ENCODE measurements around the gene AOPEP. TPM values are rescaled to one million over a fixed set of nuclear protein-coding genes. Genes with fewer than 3 reads are reported as not detected.
A peak's percentile ranks its signal among the peaks of the same experiment; 100 is the strongest.

The AOPEP gene
- total RNA-seq, 1 donor from 2014 or later, result 305 TPM

DNA sequence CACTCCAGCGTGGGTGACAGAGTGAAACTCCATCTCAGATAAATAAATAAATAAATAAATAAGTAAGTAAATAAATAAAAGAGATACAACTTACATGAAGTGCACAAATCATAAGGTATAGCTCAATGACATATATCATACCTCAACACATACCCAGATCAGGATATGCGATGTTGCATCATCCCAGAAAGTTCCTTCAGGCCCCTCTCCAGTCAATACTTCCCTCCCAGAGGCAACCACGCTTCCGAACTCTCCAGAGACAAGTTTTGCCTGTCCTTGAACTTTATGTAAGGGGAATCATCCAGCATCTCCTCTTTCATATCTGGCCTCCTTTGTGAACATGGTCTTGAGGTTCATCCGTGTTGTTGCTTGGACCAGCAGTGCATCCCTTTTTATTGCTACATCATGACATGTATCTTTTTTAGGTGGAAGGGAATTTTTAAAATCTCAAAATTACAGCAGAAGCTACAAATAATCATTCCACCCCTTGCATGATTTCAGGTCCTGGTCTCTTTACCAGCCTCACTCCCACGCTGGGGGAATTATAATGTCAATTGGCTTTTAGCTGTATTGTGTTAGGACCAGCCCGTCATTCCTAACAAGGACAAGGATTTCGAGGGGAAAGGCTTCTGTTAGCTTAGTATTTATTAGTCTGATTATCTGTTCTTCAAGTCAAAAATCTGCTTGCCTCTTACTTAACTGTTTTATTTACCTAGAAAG is 32.9 kb upstream of the AOPEP start:
- Histone ChIP-seq H3K27me3 (no peaks in the 10 kb centered on the region), H3K36me3 (no peaks in the 10 kb centered on the region), H3K4me1 (peaks cover 6% of the 10 kb centered on the region), H3K9me3 (no peaks in the 10 kb centered on the region), H3K4me3 (no peak overlapping the region), H3K27ac (no peak overlapping the region)
- no peak for DNase-seq (ENCODE audit: extremely low spot score in 2 of 2)
- TF ChIP-seq, protein P1, sequence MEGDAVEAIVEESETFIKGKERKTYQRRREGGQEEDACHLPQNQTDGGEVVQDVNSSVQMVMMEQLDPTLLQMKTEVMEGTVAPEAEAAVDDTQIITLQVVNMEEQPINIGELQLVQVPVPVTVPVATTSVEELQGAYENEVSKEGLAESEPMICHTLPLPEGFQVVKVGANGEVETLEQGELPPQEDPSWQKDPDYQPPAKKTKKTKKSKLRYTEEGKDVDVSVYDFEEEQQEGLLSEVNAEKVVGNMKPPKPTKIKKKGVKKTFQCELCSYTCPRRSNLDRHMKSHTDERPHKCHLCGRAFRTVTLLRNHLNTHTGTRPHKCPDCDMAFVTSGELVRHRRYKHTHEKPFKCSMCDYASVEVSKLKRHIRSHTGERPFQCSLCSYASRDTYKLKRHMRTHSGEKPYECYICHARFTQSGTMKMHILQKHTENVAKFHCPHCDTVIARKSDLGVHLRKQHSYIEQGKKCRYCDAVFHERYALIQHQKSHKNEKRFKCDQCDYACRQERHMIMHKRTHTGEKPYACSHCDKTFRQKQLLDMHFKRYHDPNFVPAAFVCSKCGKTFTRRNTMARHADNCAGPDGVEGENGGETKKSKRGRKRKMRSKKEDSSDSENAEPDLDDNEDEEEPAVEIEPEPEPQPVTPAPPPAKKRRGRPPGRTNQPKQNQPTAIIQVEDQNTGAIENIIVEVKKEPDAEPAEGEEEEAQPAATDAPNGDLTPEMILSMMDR (IDR thresholded peaks at IDR 0.05), result no peak
- TF ChIP-seq POLR2AphosphoS5 (IDR thresholded peaks at IDR 0.05; ENCODE audit: insufficient read depth in 1 of 2, low read depth in 1 of 2), result no peak
- TF ChIP-seq POLR2A (IDR thresholded peaks at IDR 0.05), result no peak
- intact Hi-C loops (cut with DNase I), result no loop called here

DNA sequence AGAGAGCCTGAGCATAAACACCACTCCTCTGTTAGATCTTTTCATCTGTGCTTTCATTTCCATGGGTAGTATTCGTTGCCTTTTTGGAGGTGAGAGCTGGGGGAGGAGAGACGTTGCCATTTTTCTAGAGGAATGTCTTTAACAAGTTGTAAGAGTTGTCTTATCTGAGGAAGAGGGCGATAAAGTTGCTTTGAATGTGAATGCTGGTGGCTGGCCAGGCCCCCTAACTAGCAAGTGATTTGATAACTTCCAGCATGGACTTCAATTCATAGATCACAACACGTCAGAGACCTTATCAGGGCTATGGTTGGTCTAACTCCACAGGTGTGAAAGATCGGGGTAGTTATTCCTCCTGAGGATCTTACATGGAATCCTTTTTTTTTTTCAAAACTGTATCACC is 30.0 kb upstream of the AOPEP start:
- TF ChIP-seq POLR2AphosphoS5 (IDR thresholded peaks at IDR 0.05; ENCODE audit: insufficient read depth in 1 of 2, low read depth in 1 of 2) (no peak), POLR2A (IDR thresholded peaks at IDR 0.05) (no peak)
- TF ChIP-seq, protein P1 (IDR thresholded peaks at IDR 0.05), result no peak
- Histone ChIP-seq H3K4me1 (peaks cover 6% of the 10 kb centered on the region), H3K4me3 (no peak overlapping the region), H3K9me3 (no peaks in the 10 kb centered on the region), H3K36me3 (no peaks in the 10 kb centered on the region), H3K27ac (no peak overlapping the region), H3K27me3 (no peaks in the 10 kb centered on the region)
- no peak for DNase-seq (ENCODE audit: extremely low spot score in 2 of 2)
- intact Hi-C loops (cut with DNase I), result no loop called here

DNA sequence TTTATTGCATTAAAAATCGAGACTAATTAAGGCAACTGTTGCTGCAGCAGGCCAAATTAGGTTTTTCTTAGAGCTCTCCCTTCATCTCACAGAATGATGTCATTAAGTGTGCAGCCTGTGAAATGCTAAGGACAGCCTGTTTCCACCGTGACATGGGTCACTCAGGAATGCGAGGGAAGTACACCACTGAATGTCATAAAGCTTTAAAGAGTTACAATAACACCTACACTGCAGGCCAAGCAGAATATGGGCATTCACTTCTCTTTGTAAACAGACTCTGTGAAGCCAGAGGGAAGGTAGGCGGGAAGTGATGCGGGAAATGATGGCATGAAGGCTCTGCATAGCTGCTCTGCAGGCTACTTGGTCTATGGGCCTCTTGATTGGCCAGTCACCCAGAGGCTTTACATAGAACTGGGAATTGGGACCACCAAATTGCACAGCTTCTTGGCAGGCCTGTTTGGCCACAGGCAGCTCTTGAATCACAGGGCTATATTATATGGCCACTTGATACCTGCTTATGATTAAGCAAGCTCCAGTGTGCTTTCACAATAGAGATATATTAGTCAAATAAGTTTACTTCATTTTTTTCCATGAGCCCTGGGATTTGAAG is 28.4 kb upstream of the AOPEP start:
- TF ChIP-seq, protein P1 (IDR thresholded peaks at IDR 0.05), result no peak
- peak in 1 of 2 donors; percentile 25 for TF ChIP-seq POLR2AphosphoS5 (IDR thresholded peaks at IDR 0.05; ENCODE audit: insufficient read depth in 1 of 2, low read depth in 1 of 2)
- H3K27me3 ChIP-seq, result no peaks in the 10 kb centered on the region
- H3K4me3 ChIP-seq, result no peak overlapping the region
- intact Hi-C loops (cut with DNase I), result no loop called here
- no peak for DNase-seq (ENCODE audit: extremely low spot score in 2 of 2)
- no peak overlapping the region for H3K27ac ChIP-seq
- no peaks in the 10 kb centered on the region for H3K9me3 ChIP-seq
- H3K4me1 ChIP-seq, result peaks cover 6% of the 10 kb centered on the region
- H3K36me3 ChIP-seq, result no peaks in the 10 kb centered on the region

DNA sequence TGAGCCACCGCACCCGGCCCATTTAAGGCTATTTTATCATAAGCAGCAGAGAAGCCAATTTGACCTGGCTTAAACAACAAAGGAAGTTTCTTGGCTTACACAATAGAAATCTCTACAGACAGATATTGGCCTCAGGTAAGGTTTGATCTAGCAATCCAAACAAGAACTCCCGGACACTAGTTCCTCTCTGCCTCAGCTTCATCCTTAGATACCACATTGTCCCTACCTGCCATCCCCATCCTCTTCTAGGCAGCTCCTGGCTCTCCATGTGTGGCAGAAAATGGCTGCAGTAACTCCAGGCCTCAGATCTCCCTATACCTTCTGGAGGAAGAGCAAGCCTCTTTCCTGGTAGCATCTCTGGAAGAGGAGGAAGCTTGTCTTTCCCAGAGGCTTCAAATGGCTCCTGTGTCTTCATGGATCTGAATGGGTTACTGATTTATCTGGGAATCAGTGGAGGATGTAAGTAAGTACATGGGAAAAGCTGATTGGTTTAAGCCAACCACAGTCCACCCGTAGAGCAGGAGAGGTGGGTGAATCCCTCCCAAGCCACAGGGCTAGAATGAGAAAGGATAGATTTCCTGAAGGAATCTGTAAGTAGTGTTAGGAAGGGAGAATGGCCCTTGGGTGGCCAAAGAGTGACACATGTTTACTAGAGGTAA is 26.7 kb upstream of the AOPEP start:
- intact Hi-C loops (cut with DNase I), result no loop called here
- Histone ChIP-seq H3K27ac (no peak overlapping the region), H3K36me3 (no peaks in the 10 kb centered on the region), H3K4me3 (no peak overlapping the region), H3K4me1 (no peaks in the 10 kb centered on the region), H3K27me3 (no peaks in the 10 kb centered on the region), H3K9me3 (no peaks in the 10 kb centered on the region)
- TF ChIP-seq POLR2A (IDR thresholded peaks at IDR 0.05) (no peak), POLR2AphosphoS5 (IDR thresholded peaks at IDR 0.05; ENCODE audit: insufficient read depth in 1 of 2, low read depth in 1 of 2) (no peak)
- TF ChIP-seq, protein P1 (IDR thresholded peaks at IDR 0.05), result no peak
- no peak for DNase-seq (ENCODE audit: extremely low spot score in 2 of 2)

DNA sequence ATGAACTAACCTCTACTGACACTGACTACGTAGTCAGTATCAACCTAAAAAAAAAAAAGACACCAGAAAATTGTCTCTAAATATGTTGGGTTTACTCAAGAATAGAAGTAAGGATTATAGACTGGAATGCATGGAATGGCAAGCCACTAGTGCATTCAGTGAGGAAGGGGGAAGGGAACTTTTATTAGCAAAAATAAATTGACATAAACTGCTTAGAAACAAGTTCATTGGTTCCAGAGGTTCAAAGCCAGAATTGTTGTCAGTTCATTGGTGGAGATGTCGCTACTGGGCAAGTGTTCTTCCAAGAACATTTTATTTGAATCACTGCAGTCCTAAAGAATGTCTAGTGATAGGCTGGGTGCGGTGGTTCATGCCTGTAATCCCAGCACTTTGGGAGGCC is 26.1 kb upstream of the AOPEP start:
- H3K4me3 ChIP-seq, result no peak overlapping the region
- intact Hi-C loops (cut with DNase I), result no loop called here
- DNase-seq (ENCODE audit: extremely low spot score in 2 of 2), result no peak
- no peaks in the 10 kb centered on the region for H3K36me3 ChIP-seq
- H3K27me3 ChIP-seq, result no peaks in the 10 kb centered on the region
- H3K4me1 ChIP-seq, result no peaks in the 10 kb centered on the region
- TF ChIP-seq POLR2AphosphoS5 (IDR thresholded peaks at IDR 0.05; ENCODE audit: insufficient read depth in 1 of 2, low read depth in 1 of 2) (no peak), POLR2A (IDR thresholded peaks at IDR 0.05) (no peak)
- TF ChIP-seq, protein P1 (IDR thresholded peaks at IDR 0.05), result no peak
- H3K9me3 ChIP-seq, result no peaks in the 10 kb centered on the region
- H3K27ac ChIP-seq, result no peak overlapping the region
